Measurements from ENCODE around the gene TMEM259.

GRCh38 chr19:960601-960938 lies 60.4 kb downstream of the TMEM259 start:
- no peak for TF ChIP-seq CTCF (IDR thresholded peaks at IDR 0.05 in 4 of 5, conservative IDR thresholded peaks at IDR 0.05 in 1 of 5)
- no peak for TF ChIP-seq POLR2A (IDR thresholded peaks at IDR 0.05)

Measured in gastrocnemius medialis (tissue), 4 donors.